Suppressor macrophage treated with lipopolysaccharide for 4 hours (primary cell): ENCODE data around the gene COG3.

Experiments used
- DNase-seq: peaks from one replicate; pipeline ENCODE4 v3.0.0-alpha.2; 2020

Gene COG3

GRCh38 chr13:45447050-45447661 lies 17.6 kb upstream of the COG3 start:
- no peak for DNase-seq

- no peak for DNase-seq
Observed at GRCh38 chr13:45448965-45449559, 15.7 kb upstream of the COG3 start.

GRCh38 chr13:45451282-45451681 lies 13.5 kb upstream of the COG3 start:
- no peak for DNase-seq

- no peak for DNase-seq
Observed at GRCh38 chr13:45454204-45454603, 10.5 kb upstream of the COG3 start.

GRCh38 chr13:45456196-45456972 lies 8.4 kb upstream of the COG3 start:
- no peak for DNase-seq

- DNase-seq: no peak
Observed at GRCh38 chr13:45464141-45464686, 525 bp upstream of the COG3 start.

GRCh38 chr13:45466359-45466758 lies 1.6 kb downstream of the COG3 start:
- DNase-seq: no peak

- no peak for DNase-seq
Observed at GRCh38 chr13:45468635-45469034, 3.9 kb downstream of the COG3 start.

GRCh38 chr13:45472171-45472705 lies 7.5 kb downstream of the COG3 start:
- no peak for DNase-seq

GRCh38 chr13:45473627-45474026 lies 8.9 kb downstream of the COG3 start:
- no peak for DNase-seq

GRCh38 chr13:45474584-45475454 lies 10.1 kb downstream of the COG3 start:
- no peak for DNase-seq

GRCh38 chr13:45479661-45480060 lies 14.9 kb downstream of the COG3 start:
- DNase-seq: no peak

- DNase-seq: no peak
Observed at GRCh38 chr13:45481688-45482087, 16.9 kb downstream of the COG3 start.

GRCh38 chr13:45482571-45483173 lies 17.9 kb downstream of the COG3 start:
- DNase-seq: no peak

GRCh38 chr13:45487604-45488003 lies 22.9 kb downstream of the COG3 start:
- DNase-seq: no peak

GRCh38 chr13:45490068-45490467 lies 25.3 kb downstream of the COG3 start:
- no peak for DNase-seq

- DNase-seq: no peak
Observed at GRCh38 chr13:45492538-45492937, 27.8 kb downstream of the COG3 start.

GRCh38 chr13:45496942-45497341 lies 32.2 kb downstream of the COG3 start:
- no peak for DNase-seq

GRCh38 chr13:45500492-45501174 lies 35.9 kb downstream of the COG3 start:
- no peak for DNase-seq

- no peak for DNase-seq
Observed at GRCh38 chr13:45501175-45501526, 36.4 kb downstream of the COG3 start.

GRCh38 chr13:45503658-45504057 lies 38.9 kb downstream of the COG3 start:
- no peak for DNase-seq

GRCh38 chr13:45506811-45507210 lies 42.1 kb downstream of the COG3 start:
- no peak for DNase-seq
